Heart left ventricle (tissue), 13 donors: ENCODE data around the gene LSS.

Experiments
- CTCF ChIP-seq, 12 donors: fragments of 200-600 bp; sonication (generic) in 4 of 12; IDR thresholded peaks; one replicate each; pipeline versions ENCODE4 v1.5.0 to v1.8.0; 2018 to 2022; ENCODE audit warnings: antibody characterized with exemption in 12 of 12, mild to moderate bottlenecking in 5 of 12
- POLR2A ChIP-seq, 2 donors: fragments of 450-650 bp; IDR thresholded peaks; one replicate each; pipeline ENCODE4 v1.6.1; 2017; ENCODE audit warnings: antibody characterized with exemption in 2 of 2, mild to moderate bottlenecking in 2 of 2, moderate library complexity in 2 of 2
- donor health status: ischemic (EF 13 %, LVEDD 7.1; RV severe dilation, severe dysfunction).
- donor health status: DM: no; HTN: yes; CAD: no.
- donor health status: DM: no; HTN: no; CAD: no.
- donor health status: ischemic (EF 25% LVEDD 6.9; RV normal size, moderate dysfunction).
- donor health status: ischemic (EF 25% LVEDD 5.7; RV mildly dilated, moderate dysfunction).
- donor health status: ischemic (EF 35%, LVEDD 5.7; RV mildly dilated, moderate dysfunction).
- donor health status: nonischemic (EF 11% LVEDD 7.7; RV severe dilation, severe dysfunction).
- donor health status: DM: yes; HTN: yes; CAD: no.
- donor health status: PGD.
- donor health status: ischemic (EF 29% LVEDD 5.4; RV normal size, mild dysfunction).
- donor health status: nonischemic (EF 23%, LVEDD 6.1; RV moderate dilation, normal function).

GRCh38 chr21:46203203-46203600 lies 25.4 kb downstream of the LSS start:
- TF ChIP-seq POLR2A (IDR thresholded peaks at IDR 0.05) (no peak), CTCF (IDR thresholded peaks at IDR 0.05) (no peak)
